Measurements from ENCODE around the gene PTPN7. TPM values are rescaled to one million over a fixed set of nuclear protein-coding genes. Genes with fewer than 3 reads are reported as not detected.
A peak's percentile ranks its signal among the peaks of the same experiment; 100 is the strongest.

The PTPN7 gene
- total and polyA plus RNA-seq, 10 of the 15 experiments (the other 5 are each of a cell fraction or from before 2014, with no cell fraction given), result 7.9 to 117 (median 102) TPM

- TF ChIP-seq IKZF1 (conservative IDR thresholded peaks at IDR 0.05) (no peak), CHD2 (IDR thresholded peaks at IDR 0.05; ENCODE audit: borderline replicate concordance, low read depth, low read length) (no peak)
Observed at GRCh38 chr1:202156590-202156989, 3.8 kb downstream of the PTPN7 start (continued).

GRCh38 chr1:202155478-202156021 lies 4.9 kb downstream of the PTPN7 start:
- RAD21 ChIA-PET (ENCODE audit: unreplicated experiment), result interaction anchor here (1.0 to 2.7 kb wide), 15 partner anchors 10 to 564 kb away, joined by 3 to 27 read pairs (median 4); partner anchors contain the start of genes ELF3, LGR6 and PPP1R12B
- no peak for FAIRE-seq
- Histone ChIP-seq H3K27ac (ENCODE audit: control insufficient read depth, insufficient read depth) (no peak overlapping the region), H3K4me1 (ENCODE audit: control insufficient read depth, insufficient read depth, low read length) (peaks cover 16% of the 10 kb centered on the region), H3K9me3 (replicated peaks; ENCODE audit: control insufficient read depth, insufficient read depth, low read length) (no peaks in the 10 kb centered on the region), H3K27me3 (replicated peaks in 1 of 2; ENCODE audit: control insufficient read depth in 2 of 2, insufficient read depth in 2 of 2, low read length in 1 of 2) (no peaks in the 10 kb centered on the region), H4K20me1 (ENCODE audit: control insufficient read depth, insufficient read depth) (no peaks in the 10 kb centered on the region), H3K4me3 (no peak overlapping the region), H3K79me2 (ENCODE audit: control insufficient read depth, insufficient read depth, low read length) (peaks cover 26% of the 10 kb centered on the region), H2AFZ (ENCODE audit: control insufficient read depth, low read depth, low read length) (no peak overlapping the region), H3K4me2 (ENCODE audit: control insufficient read depth, insufficient read depth) (no peak overlapping the region), H3K9ac (ENCODE audit: control insufficient read depth, insufficient read depth, low read length) (no peak overlapping the region), H3K36me3 (ENCODE audit: control insufficient read depth in 2 of 2, insufficient read depth in 2 of 2, low read length in 1 of 2) (peaks cover 23 to 31% of the 10 kb centered on the region in 2 experiments; a peak in 3 of 4 replicates)
- WGBS (ENCODE audit: insufficient coverage, insufficient replicate concordance, low lambda C conversion rate, missing lambda C conversion rate), result 31% methylated on average over 8 of the region's 8 CpGs
- POLR2A ChIA-PET, result interaction anchor here (1.1 to 2.3 kb wide), 5 partner anchors 7 to 31 kb away, joined by 3 to 9 read pairs (median 5); no protein-coding TSS in a partner anchor
- BruUV-seq (replicated peaks), result no TSS peak
- ATAC-seq, result no peak
- no peak for DNase-seq (ENCODE audit: low read depth, low spot score)
- intact Hi-C loops (cut with micrococcal nuclease; ENCODE audit: unreplicated experiment), result no loop called here
- TF ChIP-seq RB1 (IDR thresholded peaks at IDR 0.05; ENCODE audit: borderline replicate concordance) (no peak), NR2F1 (conservative IDR thresholded peaks at IDR 0.05) (peak; percentile 83), NR2C1 (IDR thresholded peaks at IDR 0.05) (peak; percentile 59; the same call in 1 of the 2 replicates)
- SMC1A ChIA-PET (ENCODE audit: uncharacterized antibody, unreplicated experiment), result interaction anchor here (0.6 to 2.7 kb wide), 16 partner anchors 8 to 564 kb away, joined by 3 to 21 read pairs (median 6); no protein-coding TSS in a partner anchor
- in situ Hi-C loops (cut with MboI), result no loop called here
- CTCF ChIA-PET, result interaction anchor here (0.8 to 5.1 kb wide), 22 partner anchors 9 to 274 kb away, joined by 3 to 126 read pairs (median 6); partner anchors contain the start of genes ARL8A, ELF3, LGR6 and UBE2T
